ENCODE measurements around the gene LRRC3.

GRCh38 chr21:44436111-44436611 is 19.1 kb upstream of the LRRC3 start:
- TF ChIP-seq POLR2A (IDR thresholded peaks at IDR 0.05; ENCODE audit: extremely low read depth, insufficient read length): no peak
- no peak for TF ChIP-seq CTCF (IDR thresholded peaks at IDR 0.05; ENCODE audit: low read depth, low read length)
